MM.1S (cell line): ENCODE results near the gene CALML4.

Source experiments
- DNase-seq: peaks from one replicate; pipeline ENCODE4 v3.0.0-alpha.2; 2015
- H2AFZ ChIP-seq: fragments of 300-600 bp; sonication (generic); 2 replicates; pipeline ENCODE4 v1.6.0; 2016; ENCODE audit warnings: antibody characterized with exemption, low read length
- H3F3A ChIP-seq: fragments of 300-600 bp; sonication (generic); 2 replicates; pipeline ENCODE4 v1.6.1; 2016; ENCODE audit warnings: mild to moderate bottlenecking, antibody characterized with exemption, low read length, moderate library complexity, mixed read lengths; ENCODE audit not compliant: insufficient read depth
- H3K27ac ChIP-seq: fragments of 300-600 bp; sonication (generic); 2 replicates; pipeline ENCODE4 v1.5.1; 2016; ENCODE audit warnings: mild to moderate bottlenecking, low read length
- H3K27me3 ChIP-seq: fragments of 300-600 bp; sonication (generic); replicated peaks from 2 replicates; pipeline ENCODE4 v1.6.0; 2016; ENCODE audit warnings: low read length; ENCODE audit not compliant: insufficient read depth
- H3K36me3 ChIP-seq: fragments of 300-600 bp; sonication (generic); replicated peaks from 2 replicates; pipeline ENCODE4 v1.6.1; 2016; ENCODE audit warnings: mild to moderate bottlenecking, low read length, mixed read lengths; ENCODE audit not compliant: insufficient read depth
- H3K4me1 ChIP-seq: fragments of 300-600 bp; sonication (generic); 2 replicates; pipeline ENCODE4 v1.6.1; 2016; ENCODE audit warnings: low read length, mixed read lengths
- H3K4me2 ChIP-seq: fragments of 300-600 bp; sonication (generic); 2 replicates; pipeline ENCODE4 v1.6.0; 2016; ENCODE audit warnings: low read depth, low read length
- H3K4me3 ChIP-seq: fragments of 300-600 bp; sonication (generic); 2 replicates; pipeline ENCODE4 v1.5.1; 2016; ENCODE audit warnings: low read length, mixed read lengths
- H3K79me2 ChIP-seq: fragments of 300-600 bp; sonication (generic); 2 replicates; pipeline ENCODE4 v1.6.1; 2016; ENCODE audit warnings: mixed run types, low read length, mixed read lengths
- H3K9ac ChIP-seq: fragments of 300-600 bp; sonication (generic); 2 replicates; pipeline ENCODE4 v1.6.1; 2016; ENCODE audit warnings: low read length, mixed read lengths
- H3K9me2 ChIP-seq: fragments of 300-600 bp; sonication (generic); replicated peaks from 2 replicates; pipeline ENCODE4 v1.6.1; 2016; ENCODE audit warnings: mild to moderate bottlenecking, low read length, mixed read lengths; ENCODE audit not compliant: insufficient read depth
- H3K9me3 ChIP-seq: fragments of 300-600 bp; sonication (generic); replicated peaks from 2 replicates; pipeline ENCODE4 v1.6.1; 2016; ENCODE audit warnings: mild to moderate bottlenecking, low read length, mixed read lengths; ENCODE audit not compliant: insufficient read depth
- H4K20me1 ChIP-seq: fragments of 300-600 bp; sonication (generic); 2 replicates; pipeline ENCODE4 v1.6.1; 2016; ENCODE audit warnings: mild to moderate bottlenecking, low read length, moderate library complexity, mixed read lengths; ENCODE audit not compliant: insufficient read depth
- EZH2 ChIP-seq: fragments of 300-600 bp; sonication (generic); optimal IDR thresholded peaks from 2 replicates; pipeline ENCODE3; 2017; ENCODE audit warnings: low read depth, mild to moderate bottlenecking, antibody characterized with exemption, low read length, mixed read lengths
- EZH2phosphoT487 ChIP-seq: fragments of 300-600 bp; sonication (generic); IDR thresholded peaks from 2 replicates; pipeline ENCODE4 v1.6.1; 2018; ENCODE audit warnings: antibody characterized with exemption, low read length
- TF ChIP-seq, protein P1 (sequence below): fragments of 300-600 bp; sonication (generic); IDR thresholded peaks from 2 replicates; pipeline ENCODE4 v1.5.1; 2016; ENCODE audit warnings: antibody characterized with exemption, low read length, mixed read lengths

CALML4 gene

GRCh38 chr15:68229386-68230156, 24.4 kb upstream of the CALML4 start, which contains the start of gene CLN6:
Gene CLN6, minus strand, starts transcription at chr15:68229728. Its CDS starts 144 bp downstream, at chr15:68229584.
- peak; percentile 86 for DNase-seq

DNA sequence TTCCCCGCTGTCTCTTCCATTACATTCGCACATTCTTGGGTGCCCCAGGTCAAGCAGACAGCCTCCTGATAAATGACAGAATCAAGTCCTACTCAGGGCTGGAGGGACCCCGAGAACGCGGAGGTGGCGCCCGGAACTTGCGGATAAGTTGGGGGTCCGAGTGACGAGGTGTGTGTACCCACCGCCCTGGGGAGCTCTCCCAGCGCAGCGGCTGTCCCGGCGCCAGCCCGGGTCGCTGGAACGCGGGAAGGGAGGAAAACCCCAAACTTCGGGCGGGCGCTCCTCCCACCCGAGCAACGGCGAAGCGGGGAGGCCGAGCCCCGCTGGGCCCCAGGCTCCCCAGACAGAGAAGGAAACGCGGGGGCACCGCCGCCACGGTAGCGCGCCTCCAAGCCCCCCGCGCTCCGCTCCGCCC, 23.8 kb upstream of the CALML4 start:
- no peaks in the 10 kb centered on the region for H3K27me3 ChIP-seq
- peaks cover 36% of the 10 kb centered on the region for H3K4me1 ChIP-seq

More at GRCh38 chr15:68229386-68230156, 24.4 kb upstream of the CALML4 start, which contains the start of gene CLN6:
- Histone ChIP-seq H3K27me3 (no peaks in the 10 kb centered on the region), H3F3A (peaks cover 38% of the 10 kb centered on the region), H3K27ac (peak within 1 kb of the TSS; percentile 87), H3K79me2 (peaks cover 60% of the 10 kb centered on the region), H3K4me1 (peaks cover 30% of the 10 kb centered on the region), H2AFZ (peak within 1 kb of the TSS; percentile 67), H3K9ac (peak within 1 kb of the TSS; percentile 100), H3K36me3 (no peaks in the 10 kb centered on the region; the same call in 1 of the 2 replicates), H4K20me1 (no peaks in the 10 kb centered on the region), H3K4me3 (peak within 1 kb of the TSS; percentile 98), H3K4me2 (peak within 1 kb of the TSS; percentile 97), H3K9me3 (no peaks in the 10 kb centered on the region), H3K9me2 (no peaks in the 10 kb centered on the region)
- TF ChIP-seq EZH2phosphoT487 (no peak), EZH2 (no peak)
- TF ChIP-seq, protein P1, sequence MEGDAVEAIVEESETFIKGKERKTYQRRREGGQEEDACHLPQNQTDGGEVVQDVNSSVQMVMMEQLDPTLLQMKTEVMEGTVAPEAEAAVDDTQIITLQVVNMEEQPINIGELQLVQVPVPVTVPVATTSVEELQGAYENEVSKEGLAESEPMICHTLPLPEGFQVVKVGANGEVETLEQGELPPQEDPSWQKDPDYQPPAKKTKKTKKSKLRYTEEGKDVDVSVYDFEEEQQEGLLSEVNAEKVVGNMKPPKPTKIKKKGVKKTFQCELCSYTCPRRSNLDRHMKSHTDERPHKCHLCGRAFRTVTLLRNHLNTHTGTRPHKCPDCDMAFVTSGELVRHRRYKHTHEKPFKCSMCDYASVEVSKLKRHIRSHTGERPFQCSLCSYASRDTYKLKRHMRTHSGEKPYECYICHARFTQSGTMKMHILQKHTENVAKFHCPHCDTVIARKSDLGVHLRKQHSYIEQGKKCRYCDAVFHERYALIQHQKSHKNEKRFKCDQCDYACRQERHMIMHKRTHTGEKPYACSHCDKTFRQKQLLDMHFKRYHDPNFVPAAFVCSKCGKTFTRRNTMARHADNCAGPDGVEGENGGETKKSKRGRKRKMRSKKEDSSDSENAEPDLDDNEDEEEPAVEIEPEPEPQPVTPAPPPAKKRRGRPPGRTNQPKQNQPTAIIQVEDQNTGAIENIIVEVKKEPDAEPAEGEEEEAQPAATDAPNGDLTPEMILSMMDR = no peak

GRCh38 chr15:68228143-68228970, 23.2 kb upstream of the CALML4 start:
- Histone ChIP-seq H3K79me2 (peaks cover 72% of the 10 kb centered on the region), H3K27me3 (no peaks in the 10 kb centered on the region), H3K27ac (peak overlapping the region; percentile 87), H3K4me2 (peak overlapping the region; percentile 97), H3K9me2 (no peaks in the 10 kb centered on the region), H3K9me3 (no peaks in the 10 kb centered on the region), H4K20me1 (no peaks in the 10 kb centered on the region), H3K4me1 (peaks cover 36% of the 10 kb centered on the region), H3K36me3 (no peaks in the 10 kb centered on the region; the same call in 1 of the 2 replicates), H3F3A (peaks cover 40% of the 10 kb centered on the region), H2AFZ (no peak overlapping the region; the same call in 1 of the 2 replicates), H3K4me3 (peak overlapping the region; percentile 98), H3K9ac (peak overlapping the region; percentile 100)
- DNase-seq = peak; percentile 46
- TF ChIP-seq EZH2phosphoT487 (no peak), EZH2 (no peak)
- TF ChIP-seq, protein P1 = no peak

More for the DNA sequence above, 23.8 kb upstream of the CALML4 start:
- TF ChIP-seq, protein P1 = no peak
- TF ChIP-seq EZH2phosphoT487 (no peak), EZH2 (no peak)
- Histone ChIP-seq H3F3A (peaks cover 40% of the 10 kb centered on the region), H3K9me2 (no peaks in the 10 kb centered on the region), H3K9me3 (no peaks in the 10 kb centered on the region), H3K36me3 (no peaks in the 10 kb centered on the region; the same call in 1 of the 2 replicates), H2AFZ (no peak overlapping the region; the same call in 1 of the 2 replicates), H3K79me2 (peaks cover 66% of the 10 kb centered on the region), H3K4me3 (peak overlapping the region; percentile 98), H3K4me2 (peak overlapping the region; percentile 97), H4K20me1 (no peaks in the 10 kb centered on the region), H3K9ac (peak overlapping the region; percentile 100), H3K27ac (peak overlapping the region; percentile 87)
- DNase-seq = no peak
